UCSD-AML1 (cell line): Measurements from ENCODE around the gene GNGT1.

Source experiments
- DNase-seq: peaks from one replicate; lab custom pipeline; 2025; ENCODE audit not compliant: unreplicated experiment; lab: John Stamatoyannopoulos, UW

GNGT1 gene

GRCh38 chr7:93938293-93938692 is 31.9 kb downstream of the GNGT1 start:
- no peak for DNase-seq

GRCh38 chr7:93941945-93942344 is 35.6 kb downstream of the GNGT1 start:
- DNase-seq: no peak

- DNase-seq: no peak
Observed at GRCh38 chr7:93943816-93944540, 37.6 kb downstream of the GNGT1 start.

- no peak for DNase-seq
Observed at GRCh38 chr7:93944673-93945072, 38.3 kb downstream of the GNGT1 start.

- no peak for DNase-seq
Observed at GRCh38 chr7:93945083-93945482, 38.7 kb downstream of the GNGT1 start.

GRCh38 chr7:93945756-93946535 is 39.6 kb downstream of the GNGT1 start:
- DNase-seq: no peak

- no peak for DNase-seq
Observed at GRCh38 chr7:93948106-93948505, 41.7 kb downstream of the GNGT1 start.

GRCh38 chr7:93948873-93949272 is 42.5 kb downstream of the GNGT1 start:
- DNase-seq: no peak

- no peak for DNase-seq
Observed at GRCh38 chr7:93949423-93949822, 43.1 kb downstream of the GNGT1 start.

- no peak for DNase-seq
Observed at GRCh38 chr7:93955304-93955703, 48.9 kb downstream of the GNGT1 start.

- no peak for DNase-seq
Observed at GRCh38 chr7:93957767-93958166, 51.4 kb downstream of the GNGT1 start.

GRCh38 chr7:93958216-93958615 is 51.8 kb downstream of the GNGT1 start:
- no peak for DNase-seq

GRCh38 chr7:93958651-93959050 is 52.3 kb downstream of the GNGT1 start:
- no peak for DNase-seq
